Measurements from ENCODE around the gene YBX1. TPM values are rescaled to one million over a fixed set of nuclear protein-coding genes. Genes with fewer than 3 reads are reported as not detected.

Gene YBX1
- total and polyA plus RNA-seq, 2 of the 13 experiments (the other 11 are each of a cell fraction or from before 2014, with no cell fraction given): 339 to 628 TPM

- TF ChIP-seq ZNF543 (CRISPR knock-in tag; IDR thresholded peaks at IDR 0.05): peak; percentile 28; the same call in 1 of the 2 replicates
- TF ChIP-seq NCOA5 (CRISPR knock-in tag; IDR thresholded peaks at IDR 0.05): no peak
- no peak for TF ChIP-seq MED13 (CRISPR knock-in tag; IDR thresholded peaks at IDR 0.05)
- TF ChIP-seq ZNF747 (CRISPR knock-in tag; IDR thresholded peaks at IDR 0.05; ENCODE audit: borderline replicate concordance): no peak
- no peak for TF ChIP-seq HHEX (CRISPR knock-in tag; IDR thresholded peaks at IDR 0.05)
- TF ChIP-seq MEIS2 (CRISPR knock-in tag; IDR thresholded peaks at IDR 0.05): no peak; the same call in 1 of the 2 replicates
- no peak for TF ChIP-seq ZNF10 (CRISPR knock-in tag; IDR thresholded peaks at IDR 0.05; ENCODE audit: borderline replicate concordance, low read depth)
- peak; percentile 39; the same call in 1 of the 2 replicates for TF ChIP-seq ZNF547 (CRISPR knock-in tag; IDR thresholded peaks at IDR 0.05)
- no peak for TF ChIP-seq ZNF3 (CRISPR knock-in tag; IDR thresholded peaks at IDR 0.05)
- peak; percentile 55; the same call in 1 of the 2 replicates for TF ChIP-seq ZNF788 (CRISPR knock-in tag; IDR thresholded peaks at IDR 0.05; ENCODE audit: borderline replicate concordance)
- no peak for TF ChIP-seq TEF (CRISPR knock-in tag; IDR thresholded peaks at IDR 0.05)
- no peak for TF ChIP-seq ZNF552 (CRISPR knock-in tag; IDR thresholded peaks at IDR 0.05; ENCODE audit: borderline replicate concordance)
- TF ChIP-seq, protein P1, sequence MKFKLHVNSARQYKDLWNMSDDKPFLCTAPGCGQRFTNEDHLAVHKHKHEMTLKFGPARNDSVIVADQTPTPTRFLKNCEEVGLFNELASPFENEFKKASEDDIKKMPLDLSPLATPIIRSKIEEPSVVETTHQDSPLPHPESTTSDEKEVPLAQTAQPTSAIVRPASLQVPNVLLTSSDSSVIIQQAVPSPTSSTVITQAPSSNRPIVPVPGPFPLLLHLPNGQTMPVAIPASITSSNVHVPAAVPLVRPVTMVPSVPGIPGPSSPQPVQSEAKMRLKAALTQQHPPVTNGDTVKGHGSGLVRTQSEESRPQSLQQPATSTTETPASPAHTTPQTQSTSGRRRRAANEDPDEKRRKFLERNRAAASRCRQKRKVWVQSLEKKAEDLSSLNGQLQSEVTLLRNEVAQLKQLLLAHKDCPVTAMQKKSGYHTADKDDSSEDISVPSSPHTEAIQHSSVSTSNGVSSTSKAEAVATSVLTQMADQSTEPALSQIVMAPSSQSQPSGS (CRISPR knock-in tag; IDR thresholded peaks at IDR 0.05): 0 out of 2 replicates have a peak, but pooled peaks have one; percentile 31
- TF ChIP-seq ATF7 (IDR thresholded peaks at IDR 0.05): no peak
- no peak for TF ChIP-seq ATF7 (CRISPR knock-in tag; IDR thresholded peaks at IDR 0.05)
- no peak for TF ChIP-seq RERE (CRISPR knock-in tag; IDR thresholded peaks at IDR 0.05; ENCODE audit: low read depth)
- TF ChIP-seq ZNF432 (CRISPR knock-in tag; IDR thresholded peaks at IDR 0.05; ENCODE audit: borderline replicate concordance): no peak
- peak; percentile 71; the same call in 1 of the 2 replicates for TF ChIP-seq BRD4 (CRISPR knock-in tag; IDR thresholded peaks at IDR 0.05)
- peak; percentile 48; the same call in 1 of the 2 replicates for TF ChIP-seq KDM5A (IDR thresholded peaks at IDR 0.05; ENCODE audit: borderline replicate concordance, low read length)
- TF ChIP-seq HNF4G (IDR thresholded peaks at IDR 0.05; ENCODE audit: borderline replicate concordance, low read depth, low read length): no peak
- TF ChIP-seq HNF4G (CRISPR knock-in tag; IDR thresholded peaks at IDR 0.05; ENCODE audit: borderline replicate concordance, low read depth): no peak
- no peak for TF ChIP-seq ZNF713 (CRISPR knock-in tag; IDR thresholded peaks at IDR 0.05)
These were observed at the start of gene YBX1 (continued) for GRCh38 chr1:42681741-42682483.

Measured in HepG2 (cell line).